GM18502 (cell line): Measurements from ENCODE around the gene PXDN.

Source experiments
- ATAC-seq: cut with Tn5 transposase; IDR thresholded peaks from one replicate; pipeline ENCODE4 v1.9.1; 2021; ENCODE audit warnings: mild to moderate bottlenecking; ENCODE audit not compliant: unreplicated experiment, poor library complexity

PXDN gene

GRCh38 chr2:1621041-1621440 is 123.3 kb downstream of the PXDN start:
- ATAC-seq = no peak

DNA sequence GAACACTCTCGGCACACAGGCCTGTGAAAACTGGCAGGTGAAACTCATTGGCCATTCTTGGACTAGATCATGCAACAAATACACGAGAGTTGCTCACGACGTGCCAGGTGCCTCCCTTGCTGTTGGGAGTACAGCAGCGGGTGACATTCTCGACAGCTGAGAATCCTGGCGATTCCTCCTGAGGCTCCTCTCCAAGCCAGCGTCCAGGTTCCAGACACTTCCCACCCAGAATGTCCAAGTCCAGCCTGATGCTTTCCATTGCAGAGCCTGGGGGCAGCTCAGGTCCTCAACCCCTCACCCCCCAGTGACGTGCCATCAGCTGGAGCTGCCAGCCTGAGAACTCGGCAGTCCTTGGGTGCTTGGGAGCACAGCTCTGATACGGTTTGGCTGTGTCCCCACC is 124.2 kb downstream of the PXDN start:
- ATAC-seq = no peak

DNA sequence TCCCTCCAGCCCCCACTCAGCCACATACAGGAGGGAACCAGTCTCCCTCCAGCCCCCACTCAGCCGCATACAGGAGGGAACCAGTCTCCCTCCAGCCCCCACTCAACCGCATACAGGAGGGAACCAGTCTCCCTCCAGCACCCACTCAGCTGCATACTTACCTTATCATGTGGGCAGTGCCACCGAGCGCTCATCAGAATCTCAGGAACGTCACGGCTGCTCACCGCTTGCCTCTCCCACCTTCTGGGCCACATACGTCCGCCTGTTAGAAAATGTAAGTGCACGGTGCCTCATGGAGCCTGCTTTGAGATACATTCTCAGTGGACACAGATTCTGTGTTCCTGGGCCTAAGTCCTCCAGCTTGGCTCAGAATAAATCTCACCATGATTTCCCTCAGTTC is 124.8 kb downstream of the PXDN start:
- no peak for ATAC-seq

DNA sequence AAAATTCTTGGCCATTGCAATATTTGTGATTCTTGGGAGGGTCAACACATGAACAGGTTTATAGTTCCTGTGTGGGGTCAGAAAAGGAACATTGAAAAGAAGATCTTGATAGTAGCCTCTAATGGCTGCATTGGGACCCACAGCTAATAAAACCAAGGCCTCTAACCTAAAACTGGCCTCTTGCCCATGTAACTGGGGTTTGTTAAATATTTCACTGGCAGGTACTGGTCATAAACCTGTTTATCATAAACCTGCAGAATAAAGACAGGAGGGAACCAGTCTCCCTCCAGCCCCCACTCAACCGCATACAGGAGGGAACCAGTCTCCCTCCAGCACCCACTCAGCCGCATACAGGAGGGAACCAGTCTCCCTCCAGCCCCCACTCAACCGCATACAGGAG is 125.3 kb downstream of the PXDN start:
- ATAC-seq = no peak

- no peak for ATAC-seq
Observed at GRCh38 chr2:1618191-1618961, 125.9 kb downstream of the PXDN start.

DNA sequence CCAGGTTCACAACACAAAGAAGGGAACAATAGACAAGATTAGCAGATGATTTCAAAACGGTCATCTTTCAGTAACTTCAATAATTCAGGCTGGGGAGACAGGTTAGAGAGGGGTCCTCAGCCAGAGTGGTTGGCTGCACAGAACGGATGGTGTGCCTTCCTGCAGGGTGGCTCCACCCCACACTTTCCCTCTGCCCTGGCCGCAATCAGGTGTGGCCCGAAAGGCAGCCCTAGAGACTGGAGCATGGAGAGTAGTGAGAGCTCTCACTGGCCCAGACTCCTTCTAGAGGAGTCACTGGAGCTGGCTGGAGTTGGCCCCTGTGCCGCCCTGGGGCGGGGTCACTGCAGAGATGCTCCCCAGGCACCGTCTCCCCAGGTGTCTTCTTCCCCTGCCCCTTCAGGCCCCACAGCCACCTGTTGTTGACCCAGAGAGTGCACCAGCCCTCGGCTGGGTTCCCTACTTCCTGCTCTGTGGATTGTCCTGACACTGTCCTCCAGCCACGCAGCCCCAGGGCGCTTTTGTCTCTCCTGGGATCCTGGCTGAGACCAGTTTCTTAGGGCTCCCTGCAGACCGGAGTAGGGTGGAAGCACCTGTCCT is 126.8 kb downstream of the PXDN start:
- ATAC-seq = no peak

DNA sequence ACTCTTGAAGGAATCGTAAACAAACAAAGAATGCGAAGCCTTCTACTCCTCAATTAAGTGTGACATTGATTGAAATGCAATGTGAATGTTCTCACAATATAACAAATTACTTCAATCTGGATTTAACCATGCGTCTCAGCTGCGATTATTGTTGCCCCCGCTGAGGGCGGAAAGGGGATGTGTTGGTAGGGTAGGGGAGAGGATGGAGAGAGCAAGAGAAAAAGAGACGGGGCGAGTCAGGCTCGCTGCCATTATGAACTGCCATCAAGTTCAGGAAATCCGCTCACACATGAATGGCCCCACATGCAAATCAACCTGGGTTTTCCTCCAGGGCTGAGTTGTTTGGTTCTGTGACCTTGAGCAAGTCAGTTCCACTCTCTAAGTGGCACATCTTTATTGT is 129.8 kb downstream of the PXDN start:
- peak; percentile 88 for ATAC-seq

- no peak for ATAC-seq
Observed at GRCh38 chr2:1613731-1614354, 130.5 kb downstream of the PXDN start.

- ATAC-seq = no peak
Observed at GRCh38 chr2:1613078-1613445, 131.3 kb downstream of the PXDN start.

- no peak for ATAC-seq
Observed at GRCh38 chr2:1612391-1613077, 131.8 kb downstream of the PXDN start.

DNA sequence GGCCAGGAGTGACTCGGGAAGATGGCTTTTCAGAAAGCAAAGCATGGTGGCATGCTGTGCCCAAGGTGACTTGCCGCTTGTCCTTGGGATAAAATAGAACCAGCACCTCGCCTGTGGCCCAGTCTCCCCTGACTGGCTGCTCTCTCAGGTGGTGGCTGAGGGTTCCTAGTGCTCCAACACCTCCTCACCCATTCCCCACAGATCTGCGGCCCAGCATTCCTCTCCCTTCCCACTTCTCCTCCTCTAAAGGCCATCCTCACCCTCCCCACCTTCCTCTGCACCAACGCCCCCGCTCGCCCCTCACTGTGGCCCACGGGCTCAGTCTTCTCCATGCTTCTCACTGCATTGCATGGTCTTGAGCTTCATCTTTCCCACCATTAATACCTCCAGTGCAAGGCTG is 132.4 kb downstream of the PXDN start:
- ATAC-seq = no peak

DNA sequence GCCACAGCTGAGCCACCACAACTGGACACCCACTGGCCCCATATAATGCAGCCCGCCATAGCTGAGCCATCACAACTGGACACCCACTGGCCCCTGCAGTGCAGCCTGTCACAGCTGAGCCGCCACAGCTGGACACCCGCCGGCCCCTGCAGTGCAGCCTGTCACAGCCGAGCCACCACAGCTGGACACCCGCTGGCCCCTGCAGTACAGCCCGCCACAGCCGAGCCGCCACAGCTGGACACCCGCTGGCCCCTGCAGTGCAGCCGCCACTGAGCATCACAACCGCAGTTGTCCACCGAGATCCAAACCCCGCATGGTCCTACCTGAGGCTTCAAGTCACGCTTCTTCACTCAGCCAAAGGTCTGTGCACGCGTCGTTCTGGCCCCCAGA is 134.2 kb downstream of the PXDN start:
- no peak for ATAC-seq

- ATAC-seq = no peak
Observed at GRCh38 chr2:1609485-1610095, 134.7 kb downstream of the PXDN start.

GRCh38 chr2:1609040-1609439 is 135.3 kb downstream of the PXDN start:
- no peak for ATAC-seq

DNA sequence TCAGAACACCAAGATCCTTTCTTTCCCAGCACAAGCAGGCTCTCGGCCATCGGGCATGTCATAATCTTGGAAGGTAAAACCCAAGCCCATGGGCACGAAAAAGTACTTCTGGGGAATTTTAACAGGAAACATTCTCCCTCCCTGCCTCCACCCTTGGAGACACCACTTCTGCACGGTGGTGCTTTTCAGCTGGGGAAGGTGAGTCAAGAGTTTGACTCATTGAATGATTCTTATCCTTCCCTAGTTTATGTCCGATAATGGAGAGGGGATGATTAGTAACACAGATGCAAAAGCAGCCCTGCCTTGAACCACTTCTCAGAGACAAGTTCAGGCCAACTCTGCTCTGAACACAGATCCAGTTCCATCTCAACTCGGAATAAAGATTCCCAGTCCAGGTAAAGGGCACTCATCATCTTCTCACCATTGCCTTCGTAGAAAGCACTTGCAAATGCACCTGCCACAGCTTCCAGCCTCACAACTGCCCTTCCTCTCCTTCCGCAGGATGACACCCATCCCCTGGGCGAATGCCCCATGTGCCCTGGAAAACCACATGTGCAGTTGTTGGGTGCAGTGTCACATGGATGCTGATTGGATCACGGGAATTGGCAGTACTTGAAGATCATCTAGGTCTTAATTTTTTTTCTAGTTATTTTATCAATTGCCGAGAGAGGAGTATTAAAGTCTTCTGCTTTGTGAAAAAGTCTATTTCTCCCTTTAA is 136.2 kb downstream of the PXDN start:
- no peak for ATAC-seq

GRCh38 chr2:1607236-1607920 is 136.9 kb downstream of the PXDN start:
- no peak for ATAC-seq

DNA sequence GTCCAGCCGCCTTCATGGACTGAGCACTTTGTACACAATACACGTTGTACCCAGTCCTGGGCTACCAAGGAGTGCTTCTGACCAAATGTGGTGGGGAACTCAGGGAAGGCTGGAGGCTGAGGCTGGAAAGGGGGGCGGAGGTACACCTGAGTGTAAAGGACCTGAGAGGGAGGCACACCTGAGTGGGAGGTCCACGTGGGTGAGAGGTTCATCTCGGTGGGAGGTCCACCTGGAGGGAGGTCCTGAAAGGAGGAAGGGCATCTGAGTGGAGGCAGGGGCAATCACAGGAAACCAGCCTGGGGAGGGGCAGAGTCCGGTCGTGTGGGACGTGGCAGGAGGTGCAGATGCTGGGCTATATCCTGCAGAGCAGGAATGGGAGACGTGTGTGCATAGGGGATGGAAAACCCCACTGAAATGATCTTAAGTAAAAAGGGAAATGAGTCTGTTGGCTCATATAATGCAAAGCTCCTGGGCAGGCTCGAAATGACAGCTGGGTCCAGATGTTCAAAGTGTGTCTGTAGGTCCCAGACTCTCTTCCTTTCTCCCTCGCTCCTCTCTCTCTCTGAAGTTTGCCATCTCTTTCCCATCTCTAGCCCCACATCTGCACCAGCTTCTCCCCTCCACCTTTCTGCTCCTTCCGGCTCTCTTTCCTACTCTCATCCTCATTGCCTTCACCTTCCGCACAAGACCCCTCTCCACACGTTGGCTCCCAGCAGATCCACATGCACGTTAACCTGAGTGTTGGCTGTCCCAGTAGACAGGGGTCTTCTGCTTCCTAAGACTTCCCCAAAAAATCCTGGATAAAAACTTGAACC is 137.7 kb downstream of the PXDN start:
- peak; percentile 59 for ATAC-seq

DNA sequence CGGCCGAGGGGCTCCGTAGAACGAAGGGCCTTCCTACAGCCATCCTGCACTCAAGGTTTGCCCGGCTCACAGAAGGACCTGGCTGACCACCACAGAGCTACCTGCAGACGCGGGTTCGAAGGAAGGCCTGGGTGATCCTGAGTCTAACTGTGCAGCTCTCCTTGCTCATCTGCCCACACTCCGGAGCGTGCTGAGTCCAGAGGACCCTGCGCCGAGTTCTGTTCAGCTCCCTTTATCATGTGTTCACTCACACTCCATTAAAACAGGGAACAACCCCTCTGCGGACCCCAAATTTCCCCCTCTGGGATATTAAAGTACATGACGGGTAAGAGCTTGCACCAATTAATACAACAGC is 138.3 kb downstream of the PXDN start:
- no peak for ATAC-seq
